ENCODE measurements around the gene CFAP77.

Gene CFAP77

DNA sequence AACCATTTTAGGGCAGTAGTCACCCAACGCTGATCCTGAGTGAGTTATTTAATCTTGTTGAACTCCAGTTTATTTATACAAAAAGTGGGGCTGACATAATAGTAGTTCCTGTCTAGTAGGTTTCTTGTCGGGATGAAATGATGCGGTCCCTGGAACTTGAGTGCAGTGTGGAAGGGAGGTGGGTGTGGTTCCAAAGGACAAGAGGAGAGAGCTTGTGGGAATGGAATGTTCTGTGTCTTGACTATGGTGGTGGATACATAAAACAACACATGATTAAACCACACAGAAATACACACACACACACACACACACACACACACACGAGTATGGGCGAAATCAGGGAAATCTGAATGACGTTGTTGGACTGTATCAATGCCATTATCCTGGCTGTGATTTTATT, 106.3 kb downstream of the CFAP77 start:
- CTCF ChIA-PET, result no interaction called here
- TF ChIP-seq FOXA1 (IDR thresholded peaks at IDR 0.05) (no peak), LEF1 (IDR thresholded peaks at IDR 0.05; ENCODE audit: borderline replicate concordance) (no peak), FOXM1 (IDR thresholded peaks at IDR 0.05; ENCODE audit: borderline replicate concordance) (no peak), HDGF (IDR thresholded peaks at IDR 0.05; ENCODE audit: borderline replicate concordance) (no peak), SUZ12 (IDR thresholded peaks at IDR 0.05) (no peak), L3MBTL2 (conservative IDR thresholded peaks at IDR 0.05) (no peak), TARDBP (IDR thresholded peaks at IDR 0.05) (no peak), BHLHE40 (IDR thresholded peaks at IDR 0.05; ENCODE audit: borderline replicate concordance) (no peak), ELF4 (IDR thresholded peaks at IDR 0.05) (no peak), ARNT (IDR thresholded peaks at IDR 0.05) (no peak), ZNF384 (IDR thresholded peaks at IDR 0.05) (no peak), SP1 (IDR thresholded peaks at IDR 0.05) (no peak)

DNA sequence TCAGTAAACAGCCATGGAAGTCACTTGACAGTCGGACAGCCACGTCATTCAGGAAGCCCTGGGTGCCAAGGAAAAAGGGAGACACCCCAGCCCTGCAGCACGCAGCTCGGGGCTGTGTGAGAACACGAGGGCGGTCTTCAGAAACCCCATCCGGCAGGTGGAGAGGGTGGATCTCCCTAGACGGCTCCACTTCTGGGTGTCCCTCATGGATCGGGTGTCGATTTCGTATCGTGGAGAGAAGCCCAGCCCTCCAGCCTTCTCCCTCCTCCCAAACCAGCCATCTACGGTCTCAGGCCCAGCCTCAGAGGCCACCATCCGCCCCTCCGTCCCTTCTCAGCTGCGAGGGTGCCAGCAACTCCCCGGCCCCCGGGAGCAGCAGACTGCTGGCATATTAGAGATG, 106.9 kb downstream of the CFAP77 start:
- DNase-seq (ENCODE audit: extremely low spot score), result no peak
- CTCF ChIA-PET, result no interaction called here
- POLR2A ChIA-PET, result no interaction called here
- TF ChIP-seq HDGF (IDR thresholded peaks at IDR 0.05; ENCODE audit: borderline replicate concordance) (no peak), CTBP1 (IDR thresholded peaks at IDR 0.05; ENCODE audit: borderline replicate concordance) (no peak), FOXM1 (IDR thresholded peaks at IDR 0.05; ENCODE audit: borderline replicate concordance) (no peak), ELF4 (IDR thresholded peaks at IDR 0.05) (no peak), FOXK2 (IDR thresholded peaks at IDR 0.05) (no peak), SUZ12 (IDR thresholded peaks at IDR 0.05) (no peak), NFRKB (IDR thresholded peaks at IDR 0.05) (no peak), BHLHE40 (IDR thresholded peaks at IDR 0.05; ENCODE audit: borderline replicate concordance) (no peak), L3MBTL2 (conservative IDR thresholded peaks at IDR 0.05) (no peak), ZNF384 (IDR thresholded peaks at IDR 0.05) (no peak), ARNT (IDR thresholded peaks at IDR 0.05) (no peak), FOXA1 (IDR thresholded peaks at IDR 0.05) (no peak), SP1 (IDR thresholded peaks at IDR 0.05) (no peak), LEF1 (IDR thresholded peaks at IDR 0.05; ENCODE audit: borderline replicate concordance) (no peak), TARDBP (IDR thresholded peaks at IDR 0.05) (no peak)
- TF ChIP-seq, protein P1, sequence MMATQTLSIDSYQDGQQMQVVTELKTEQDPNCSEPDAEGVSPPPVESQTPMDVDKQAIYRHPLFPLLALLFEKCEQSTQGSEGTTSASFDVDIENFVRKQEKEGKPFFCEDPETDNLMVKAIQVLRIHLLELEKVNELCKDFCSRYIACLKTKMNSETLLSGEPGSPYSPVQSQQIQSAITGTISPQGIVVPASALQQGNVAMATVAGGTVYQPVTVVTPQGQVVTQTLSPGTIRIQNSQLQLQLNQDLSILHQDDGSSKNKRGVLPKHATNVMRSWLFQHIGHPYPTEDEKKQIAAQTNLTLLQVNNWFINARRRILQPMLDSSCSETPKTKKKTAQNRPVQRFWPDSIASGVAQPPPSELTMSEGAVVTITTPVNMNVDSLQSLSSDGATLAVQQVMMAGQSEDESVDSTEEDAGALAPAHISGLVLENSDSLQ (IDR thresholded peaks at IDR 0.05), result no peak

More for the DNA sequence above, 106.3 kb downstream of the CFAP77 start:
- POLR2A ChIA-PET, result no interaction called here
- DNase-seq (ENCODE audit: extremely low spot score), result no peak

DNA sequence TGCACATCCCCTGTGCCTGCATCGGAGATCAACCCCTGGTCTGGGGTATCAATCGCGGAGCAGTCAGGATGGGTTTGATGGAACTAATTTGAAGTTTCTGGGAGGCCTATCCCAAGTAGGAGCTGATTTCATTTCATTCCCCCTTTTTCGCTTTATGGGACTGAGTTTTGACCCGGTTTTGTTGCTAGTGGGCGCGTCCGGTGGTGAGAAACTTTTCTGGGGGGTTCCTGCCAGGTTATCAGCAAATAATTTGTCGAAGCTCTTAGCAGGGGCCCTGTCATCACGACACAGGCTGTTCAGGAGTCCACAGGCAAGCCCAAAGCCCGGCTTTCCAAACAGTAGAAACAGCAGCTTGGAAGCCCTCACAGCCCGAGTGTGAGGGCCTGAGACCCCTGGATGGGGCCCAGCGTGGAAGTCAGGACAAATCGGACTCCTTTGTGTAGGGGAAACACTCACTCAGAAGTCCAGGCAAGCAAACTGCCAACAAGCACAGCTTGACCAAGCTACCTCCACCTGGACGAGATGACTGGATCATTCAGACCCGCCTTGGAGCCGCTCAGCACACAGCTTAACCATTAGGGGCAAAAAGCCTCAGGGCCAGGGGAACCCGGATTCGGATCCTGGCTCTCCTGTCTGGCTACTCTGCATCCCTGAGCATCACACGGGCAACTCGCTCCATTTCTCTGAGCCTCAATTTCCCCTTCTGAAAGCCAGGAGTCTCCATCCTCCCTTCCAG, 108.0 kb downstream of the CFAP77 start:
- DNase-seq (ENCODE audit: extremely low spot score), result no peak
- CTCF ChIA-PET, result interaction anchor here (0.7 kb wide), 1 partner anchor 383 kb away, joined by 3 read pairs; no protein-coding TSS in a partner anchor
- POLR2A ChIA-PET, result no interaction called here
- TF ChIP-seq, protein P1 (IDR thresholded peaks at IDR 0.05), result no peak
- TF ChIP-seq LEF1 (IDR thresholded peaks at IDR 0.05; ENCODE audit: borderline replicate concordance) (no peak), FOXM1 (IDR thresholded peaks at IDR 0.05; ENCODE audit: borderline replicate concordance) (no peak), FOXK2 (IDR thresholded peaks at IDR 0.05) (no peak), ZNF384 (IDR thresholded peaks at IDR 0.05) (no peak), NFRKB (IDR thresholded peaks at IDR 0.05) (no peak), TARDBP (IDR thresholded peaks at IDR 0.05) (no peak), SUZ12 (IDR thresholded peaks at IDR 0.05) (no peak), BHLHE40 (IDR thresholded peaks at IDR 0.05; ENCODE audit: borderline replicate concordance) (no peak), CTBP1 (IDR thresholded peaks at IDR 0.05; ENCODE audit: borderline replicate concordance) (no peak), ARNT (IDR thresholded peaks at IDR 0.05) (no peak), SP1 (IDR thresholded peaks at IDR 0.05) (no peak), FOXA1 (IDR thresholded peaks at IDR 0.05) (no peak), ELF4 (IDR thresholded peaks at IDR 0.05) (no peak), L3MBTL2 (conservative IDR thresholded peaks at IDR 0.05) (no peak)

DNA sequence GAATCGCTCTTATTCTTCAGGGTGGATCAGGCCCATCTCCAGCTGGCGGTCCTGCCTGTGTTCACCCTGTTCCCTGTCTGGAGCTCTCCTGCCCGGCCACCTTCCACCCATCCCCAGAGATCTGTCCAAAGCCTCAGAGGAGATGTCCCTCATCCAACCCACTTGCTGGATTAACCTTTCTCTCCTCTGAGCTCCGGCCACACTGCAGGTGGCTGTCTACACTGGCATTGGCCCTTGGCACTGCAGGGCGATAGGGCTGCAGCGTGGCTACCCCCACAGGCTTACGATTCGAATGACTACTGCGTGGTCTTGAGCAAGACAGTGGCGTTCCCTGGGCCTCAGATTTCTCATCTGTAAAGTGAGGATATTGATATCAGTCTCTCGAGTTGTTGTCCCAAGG, 108.6 kb downstream of the CFAP77 start:
- ChIA-PET CTCF (no interaction called here), POLR2A (no interaction called here)
- TF ChIP-seq HDGF (IDR thresholded peaks at IDR 0.05; ENCODE audit: borderline replicate concordance), result no peak
- TF ChIP-seq L3MBTL2 (conservative IDR thresholded peaks at IDR 0.05), result no peak
- TF ChIP-seq SP1 (IDR thresholded peaks at IDR 0.05), result no peak
- no peak for TF ChIP-seq FOXK2 (IDR thresholded peaks at IDR 0.05)
- TF ChIP-seq FOXA1 (IDR thresholded peaks at IDR 0.05), result no peak
- no peak for TF ChIP-seq LEF1 (IDR thresholded peaks at IDR 0.05; ENCODE audit: borderline replicate concordance)
- TF ChIP-seq BHLHE40 (IDR thresholded peaks at IDR 0.05; ENCODE audit: borderline replicate concordance), result no peak
- no peak for TF ChIP-seq ELF4 (IDR thresholded peaks at IDR 0.05)
- no peak for TF ChIP-seq SUZ12 (IDR thresholded peaks at IDR 0.05)
- TF ChIP-seq CTBP1 (IDR thresholded peaks at IDR 0.05; ENCODE audit: borderline replicate concordance), result no peak
- no peak for TF ChIP-seq NFRKB (IDR thresholded peaks at IDR 0.05)
- no peak for TF ChIP-seq ARNT (IDR thresholded peaks at IDR 0.05)
- no peak for TF ChIP-seq FOXM1 (IDR thresholded peaks at IDR 0.05; ENCODE audit: borderline replicate concordance)
- TF ChIP-seq TARDBP (IDR thresholded peaks at IDR 0.05), result no peak
- no peak for TF ChIP-seq ZNF384 (IDR thresholded peaks at IDR 0.05)
- TF ChIP-seq, protein P1 (IDR thresholded peaks at IDR 0.05), result no peak
- DNase-seq (ENCODE audit: extremely low spot score), result no peak

DNA sequence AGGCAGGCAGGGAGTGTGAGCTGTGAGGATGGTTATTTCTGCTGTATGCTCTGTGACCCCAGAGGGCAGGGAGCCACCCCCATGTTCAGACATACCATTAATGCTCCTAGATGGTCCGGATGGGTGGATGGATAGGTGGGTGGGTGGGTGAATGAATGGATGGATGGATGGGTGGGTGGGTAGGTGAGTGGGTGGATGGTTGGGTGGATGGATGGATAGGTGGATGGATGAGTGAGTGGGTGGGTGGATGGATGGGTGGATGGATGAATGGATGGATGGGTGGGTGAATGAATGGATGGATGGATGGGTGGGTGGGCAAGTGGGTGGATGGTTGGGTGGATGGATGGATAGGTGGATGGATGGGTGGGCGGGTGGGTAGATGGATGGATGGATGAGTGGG, 109.0 kb downstream of the CFAP77 start:
- ChIA-PET POLR2A (no interaction called here), CTCF (no interaction called here)
- TF ChIP-seq FOXK2 (IDR thresholded peaks at IDR 0.05) (no peak), ELF4 (IDR thresholded peaks at IDR 0.05) (no peak), L3MBTL2 (conservative IDR thresholded peaks at IDR 0.05) (no peak), HDGF (IDR thresholded peaks at IDR 0.05; ENCODE audit: borderline replicate concordance) (no peak)

DNA sequence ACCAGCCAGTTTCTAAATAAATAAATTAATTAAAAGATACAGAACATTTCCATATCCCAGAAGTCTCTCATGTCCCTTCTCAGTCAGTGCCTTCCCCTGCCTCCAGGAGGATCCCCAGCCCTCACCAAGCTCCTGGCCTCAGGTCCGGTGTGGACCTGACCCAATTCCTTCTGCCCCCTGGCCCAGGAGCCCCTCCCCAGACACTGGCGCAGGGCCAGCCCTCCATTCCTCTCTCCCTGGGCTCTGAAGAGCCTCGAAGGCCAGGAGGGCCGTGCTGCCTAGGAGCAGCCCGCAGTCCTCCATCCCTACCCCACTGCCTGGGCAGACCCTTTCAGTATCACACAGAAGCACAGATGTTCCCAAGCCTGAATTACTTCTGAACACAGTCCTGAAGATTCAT, 110.6 kb downstream of the CFAP77 start:
- no peak for DNase-seq (ENCODE audit: extremely low spot score)
- POLR2A ChIA-PET, result no interaction called here
- CTCF ChIA-PET, result no interaction called here

More for the DNA sequence above, 109.0 kb downstream of the CFAP77 start:
- no peak for DNase-seq (ENCODE audit: extremely low spot score)

More for the DNA sequence above, 110.6 kb downstream of the CFAP77 start:
- TF ChIP-seq ARNT (IDR thresholded peaks at IDR 0.05) (no peak), LEF1 (IDR thresholded peaks at IDR 0.05; ENCODE audit: borderline replicate concordance) (no peak), TARDBP (IDR thresholded peaks at IDR 0.05) (no peak), SUZ12 (IDR thresholded peaks at IDR 0.05) (no peak)

Measured in HEK293T (cell line).